HL-60/S4 treated with phorbol 12-myristate 13-acetate at 8.2 ng/mL for 4 days and 3 days (cell line): ENCODE data around the gene KRT17.
"Not testable (repeated sequence)": the region's sequence is repeated elsewhere in the genome, so short reads cannot be mapped to it uniquely, and the experiment has no call there.

Experiments used
- in situ Hi-C: fragments of 300-500 bp; cut with MboI; formaldehyde crosslinking; loops from 2 replicates; pipeline ENCODE4 v1.15.0; 2022; ENCODE audit warnings: low sequenced_read_pairs

The KRT17 gene

DNA sequence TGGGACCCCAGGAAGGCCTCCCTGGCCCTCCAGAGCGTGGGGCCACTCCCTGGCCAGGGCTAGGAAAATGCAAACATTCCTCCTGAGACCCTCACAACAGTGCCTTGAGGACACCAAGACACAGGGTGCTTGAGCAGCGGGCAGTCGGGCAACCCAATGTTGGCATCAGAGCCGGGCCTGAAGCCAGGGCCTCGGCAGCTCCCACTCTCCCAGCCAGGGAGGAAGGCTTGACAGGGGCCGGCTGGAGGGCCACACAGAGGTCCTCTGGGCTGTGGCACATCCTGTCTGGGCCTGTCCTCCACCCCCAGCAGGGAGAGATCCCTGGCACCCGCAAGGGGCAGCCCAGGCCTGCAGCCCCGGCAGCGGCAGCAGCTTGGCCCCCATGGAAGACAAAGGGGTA, 12.3 kb upstream of the KRT17 start:
- in situ Hi-C loops = no loop called here

DNA sequence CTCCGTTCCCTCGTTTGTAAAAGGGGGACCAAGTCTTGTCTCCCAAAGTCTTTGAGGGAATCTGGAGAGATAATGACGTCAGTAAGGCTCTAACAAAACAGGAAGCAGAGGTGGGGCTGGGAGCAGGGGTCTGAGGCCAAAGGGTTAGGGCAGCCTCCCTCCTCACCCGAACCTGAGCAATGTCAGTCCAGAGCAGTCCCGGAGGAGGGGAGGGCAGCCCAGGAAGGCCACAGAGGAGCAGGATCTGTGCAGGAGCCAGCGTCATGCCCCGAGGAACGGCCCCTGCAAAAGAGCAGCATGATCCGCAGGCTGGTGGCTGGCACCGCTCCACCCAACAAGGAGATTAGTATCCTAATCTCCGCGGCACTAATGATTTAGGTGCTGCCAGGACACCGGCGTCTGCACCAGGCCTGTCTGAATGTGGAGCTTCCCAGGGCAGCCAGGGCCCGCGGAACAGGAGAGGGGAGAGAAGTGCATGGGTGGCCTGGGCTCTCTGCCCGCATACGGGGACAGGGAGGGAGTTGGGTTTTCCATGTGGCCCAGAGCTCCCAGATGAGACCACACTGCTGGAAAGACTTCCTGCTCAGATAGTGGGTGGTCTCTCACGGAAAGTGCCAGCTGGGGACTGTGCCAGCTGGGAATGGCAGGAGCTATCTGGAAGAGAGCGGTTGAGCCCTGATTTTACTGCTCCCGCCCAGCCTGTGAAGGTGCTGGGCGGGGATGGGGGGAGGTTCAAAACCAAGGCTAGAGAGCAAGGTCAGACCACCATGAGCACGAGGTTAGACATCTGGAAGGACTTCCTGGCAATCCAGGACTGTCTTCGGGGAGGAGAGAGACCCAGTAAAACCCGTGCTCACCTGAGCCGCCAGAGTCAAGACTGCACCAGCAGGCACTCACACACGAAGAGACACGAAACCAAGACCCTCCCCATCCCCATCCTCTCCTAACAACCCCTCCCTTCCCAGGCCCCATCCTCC, 11.0 kb upstream of the KRT17 start:
- in situ Hi-C loops = no loop called here

DNA sequence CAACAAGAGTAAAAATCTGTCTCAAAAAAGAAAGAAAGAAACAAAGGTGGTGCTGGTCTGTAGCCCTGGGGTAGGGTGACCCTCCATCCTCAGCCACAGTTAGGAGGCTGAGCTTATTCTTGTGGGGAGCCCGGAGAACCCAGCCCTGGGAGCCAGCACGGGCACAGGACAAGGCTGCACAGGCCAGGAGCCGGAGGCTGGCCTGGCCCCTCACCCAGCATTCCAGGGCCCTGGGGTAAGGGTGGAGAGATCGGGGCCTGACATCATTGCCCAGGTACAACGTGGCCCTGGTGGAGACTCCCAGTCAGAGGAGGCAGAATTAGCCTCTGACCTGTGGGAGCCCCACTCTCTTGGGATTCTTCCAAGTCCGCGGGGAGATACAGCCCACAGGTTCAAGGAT, 10.3 kb upstream of the KRT17 start:
- in situ Hi-C loops = no loop called here

DNA sequence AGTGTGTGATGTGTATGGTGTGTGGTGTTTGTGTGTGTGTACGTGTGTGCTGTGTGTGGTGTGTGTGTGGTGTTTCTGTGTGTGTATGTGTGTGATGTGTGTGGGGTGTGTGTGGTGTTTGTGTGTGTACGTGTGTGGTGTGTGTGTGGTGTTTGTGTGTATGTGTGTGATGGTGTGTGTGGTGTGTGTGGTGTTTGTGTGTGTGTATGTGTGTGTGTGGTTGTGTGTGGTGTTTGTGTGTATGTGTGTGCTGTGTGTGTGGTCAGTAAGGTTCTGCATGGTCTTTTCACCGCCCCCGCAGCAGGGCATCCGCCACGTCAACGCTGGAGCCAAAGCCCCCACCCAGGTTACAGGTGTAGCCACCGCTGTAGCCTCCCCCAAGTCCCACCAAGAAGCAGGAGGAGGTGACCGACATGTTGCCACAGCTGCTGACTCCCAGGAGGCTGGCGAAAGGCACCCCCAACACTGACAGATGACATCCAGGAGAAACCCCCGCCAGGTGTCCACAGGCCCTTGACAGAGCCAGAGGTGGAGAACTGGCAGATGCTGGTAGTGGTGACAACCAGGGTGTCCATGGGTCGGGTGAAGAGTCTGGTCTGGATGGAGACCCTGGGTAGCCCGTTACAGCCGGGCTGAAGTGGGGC, 9.3 kb upstream of the KRT17 start:
- in situ Hi-C loops = no loop called here

DNA sequence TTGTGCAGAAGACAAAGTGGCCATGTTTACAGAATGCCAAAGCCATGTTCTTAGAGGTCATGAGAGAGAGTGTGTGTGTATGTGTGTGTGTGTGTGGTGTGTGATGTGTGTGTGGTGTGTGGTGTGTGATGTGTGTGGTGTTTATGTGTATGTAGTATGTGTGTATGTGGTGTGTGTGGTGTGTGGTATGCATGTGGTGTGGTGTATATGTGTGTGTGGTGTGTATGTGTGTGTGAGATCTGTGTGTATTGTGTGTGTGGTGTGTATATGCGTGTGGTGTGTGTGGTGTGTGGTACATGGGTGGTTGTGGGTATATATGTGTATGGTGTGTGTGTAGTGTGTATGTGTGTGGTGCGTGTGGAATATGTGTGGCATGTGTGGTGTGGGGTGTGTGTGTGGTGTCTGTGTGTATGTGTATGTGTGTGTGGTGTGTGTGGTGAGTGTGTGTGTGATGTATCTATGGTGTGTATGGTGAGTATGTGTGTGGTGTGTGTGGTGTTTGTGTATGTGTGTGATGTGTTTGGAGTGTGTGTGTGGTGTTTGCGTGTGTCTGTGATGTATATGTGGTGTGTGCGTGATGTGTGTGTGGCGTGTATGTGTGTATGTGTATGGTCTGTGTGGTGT, 8.2 kb upstream of the KRT17 start:
- in situ Hi-C loops = no loop called here

DNA sequence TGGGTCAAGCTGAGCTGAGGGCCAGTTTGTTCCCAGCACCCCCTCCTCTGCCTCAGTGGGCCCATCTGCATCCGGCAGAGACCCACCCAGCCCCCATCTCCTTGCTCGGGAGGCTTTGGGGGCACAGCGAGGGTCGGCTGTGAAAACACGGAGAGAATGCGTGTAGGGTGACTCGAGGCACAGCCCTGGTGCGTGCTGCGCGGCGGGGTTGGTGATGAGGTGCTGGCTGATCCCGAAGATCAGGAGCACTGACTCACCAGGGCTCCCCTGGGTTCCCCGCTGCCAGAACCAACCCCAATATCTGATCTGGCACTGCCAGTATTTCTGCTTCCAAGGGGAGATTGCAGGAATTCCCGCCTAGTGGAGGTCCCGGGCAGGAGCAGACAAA, 7.5 kb upstream of the KRT17 start:
- in situ Hi-C loops = no loop called here

DNA sequence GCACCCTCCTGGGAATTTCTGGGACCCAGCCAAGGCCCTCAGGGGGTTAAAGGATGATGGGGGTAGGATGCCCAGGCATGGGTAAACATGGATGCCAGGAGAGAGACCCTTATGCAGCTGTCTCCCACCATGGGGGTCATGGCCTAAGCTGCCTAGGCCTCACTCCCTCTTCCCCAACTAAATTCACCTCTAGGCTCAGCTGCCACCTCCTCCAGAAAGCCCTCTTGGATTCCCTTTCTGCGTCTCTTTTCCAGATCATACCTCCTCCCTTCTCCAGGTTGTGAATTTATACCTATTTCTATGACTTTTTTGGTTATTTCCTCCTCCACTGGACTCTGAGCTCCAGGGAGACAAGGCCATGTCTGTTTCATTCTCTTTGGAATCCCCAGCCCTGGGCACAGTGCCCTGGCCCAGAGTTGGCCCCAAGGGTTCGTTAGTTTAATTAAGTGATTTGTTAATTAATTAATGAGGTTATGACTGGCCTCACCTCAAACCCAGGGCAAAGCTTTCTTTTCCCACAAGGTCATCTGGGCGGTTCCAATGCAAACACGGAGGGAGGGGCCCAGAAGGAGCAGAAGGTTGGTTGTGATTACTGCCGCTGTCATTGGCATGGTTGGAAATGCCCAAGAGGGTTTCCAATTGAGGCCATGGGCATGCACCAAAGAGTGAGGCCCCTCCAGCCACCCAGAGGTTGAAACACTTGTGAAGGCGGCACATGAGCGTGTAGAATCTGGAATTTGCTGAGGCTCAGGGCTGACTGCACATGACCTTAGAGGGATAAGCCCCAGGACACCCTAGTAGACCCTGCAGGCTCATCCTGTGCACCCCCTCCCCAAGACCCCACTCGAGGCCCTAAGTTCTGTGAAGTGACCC, 6.9 kb upstream of the KRT17 start:
- in situ Hi-C loops = no loop called here

DNA sequence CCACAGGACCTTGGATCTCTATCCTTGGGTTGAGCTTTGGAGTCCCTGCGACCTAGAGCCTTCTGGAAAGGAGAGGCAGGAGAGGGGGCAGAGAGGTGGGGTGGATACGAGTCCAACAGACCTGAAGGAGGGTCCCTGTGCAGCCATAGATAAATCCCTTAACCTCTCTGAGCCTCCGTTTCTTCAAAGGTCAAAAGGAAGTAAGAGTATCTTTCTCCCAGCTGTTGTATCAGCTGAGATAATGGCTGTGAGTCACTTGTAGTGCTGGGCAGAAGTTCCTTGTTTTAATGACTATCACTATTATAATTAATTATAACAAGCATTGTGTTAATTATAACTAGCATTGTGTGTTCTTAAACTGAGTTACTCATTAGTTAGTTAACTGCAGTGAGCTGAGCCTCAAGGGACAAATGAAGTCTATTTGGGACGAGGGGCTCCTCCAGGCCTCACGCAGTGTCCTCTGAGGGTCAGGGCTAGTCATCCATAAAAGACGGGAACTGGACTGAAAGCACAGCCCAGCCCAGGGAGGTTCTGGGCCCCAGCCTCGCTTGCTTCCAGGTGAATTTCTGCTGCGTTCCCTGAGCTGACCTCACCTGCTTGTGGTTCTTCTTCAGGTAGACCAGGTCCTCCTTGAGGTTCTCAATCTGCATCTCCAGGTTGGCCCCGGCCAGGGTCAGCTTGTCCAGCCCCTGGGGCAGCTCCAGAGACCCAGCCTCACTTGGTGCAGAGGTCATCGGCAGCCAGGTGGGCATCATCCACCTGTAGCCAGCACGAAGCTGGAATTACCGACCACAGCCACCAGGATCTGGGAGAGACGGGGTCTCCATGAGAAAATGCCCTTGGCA, 5.7 kb upstream of the KRT17 start:
- in situ Hi-C loops = no loop called here

DNA sequence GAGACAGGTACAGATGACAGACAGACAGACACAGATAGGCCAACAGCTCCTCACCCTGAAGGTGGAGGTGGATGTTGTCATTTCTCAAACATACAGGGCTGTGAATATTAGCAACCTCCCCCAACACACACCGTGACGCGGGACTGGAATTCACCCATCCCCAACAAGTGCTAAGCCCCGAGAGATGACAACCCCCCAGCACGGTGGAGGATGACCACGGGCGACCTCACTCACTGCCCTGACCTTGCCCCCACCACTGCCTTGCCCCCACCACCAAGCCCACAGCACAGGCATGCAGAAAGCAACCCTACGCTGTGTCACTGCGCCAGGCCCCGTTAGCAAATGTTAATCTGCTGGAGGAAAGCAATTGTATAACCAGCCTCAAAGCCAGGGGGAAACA, 4.9 kb upstream of the KRT17 start:
- in situ Hi-C loops = no loop called here

DNA sequence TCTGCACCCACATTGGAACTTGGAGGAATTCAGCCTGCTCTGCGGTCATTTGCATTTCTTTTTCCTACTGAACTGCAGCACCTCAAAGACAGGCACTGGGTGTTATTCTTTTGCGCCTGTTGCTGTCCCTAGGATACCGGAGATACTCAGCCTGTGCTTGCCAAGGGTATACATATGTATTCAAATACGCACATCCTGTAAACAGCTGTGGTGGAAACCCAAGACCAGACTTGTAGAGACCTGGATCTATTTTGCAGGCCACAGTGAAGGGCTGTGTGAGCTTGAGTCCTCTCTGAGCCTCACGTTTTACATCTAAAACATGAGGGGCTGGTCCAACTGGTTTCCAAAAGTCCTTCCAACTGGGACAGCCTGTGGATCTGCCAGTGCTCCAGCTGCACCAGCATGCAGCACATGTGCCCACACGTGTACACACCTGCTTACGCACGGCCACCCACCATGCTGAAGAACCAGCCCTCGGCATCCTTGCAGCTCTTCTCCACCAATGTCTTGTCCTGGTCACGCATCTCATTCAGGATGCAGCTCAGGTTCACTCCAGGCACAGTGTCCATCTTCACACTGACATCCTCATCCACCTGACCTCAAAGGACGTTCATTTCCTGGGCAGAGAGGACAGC, 4.4 kb upstream of the KRT17 start:
- in situ Hi-C loops = not testable (repeated sequence)

DNA sequence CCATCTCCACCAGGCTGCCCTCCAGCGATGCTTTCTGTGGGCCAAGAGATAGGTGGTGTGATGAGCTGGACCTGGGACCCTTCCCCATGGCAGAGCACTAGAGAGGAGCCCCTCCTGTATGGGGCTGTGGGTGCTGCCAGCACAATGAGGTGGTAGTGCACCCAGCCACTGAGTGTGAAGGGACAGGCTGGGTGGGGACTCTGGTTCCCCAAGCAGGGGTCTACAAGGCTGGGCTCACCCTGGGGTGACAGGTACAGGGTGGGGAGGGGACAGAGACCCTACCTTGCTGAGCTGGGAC, 3.6 kb upstream of the KRT17 start:
- in situ Hi-C loops = not testable (repeated sequence)

DNA sequence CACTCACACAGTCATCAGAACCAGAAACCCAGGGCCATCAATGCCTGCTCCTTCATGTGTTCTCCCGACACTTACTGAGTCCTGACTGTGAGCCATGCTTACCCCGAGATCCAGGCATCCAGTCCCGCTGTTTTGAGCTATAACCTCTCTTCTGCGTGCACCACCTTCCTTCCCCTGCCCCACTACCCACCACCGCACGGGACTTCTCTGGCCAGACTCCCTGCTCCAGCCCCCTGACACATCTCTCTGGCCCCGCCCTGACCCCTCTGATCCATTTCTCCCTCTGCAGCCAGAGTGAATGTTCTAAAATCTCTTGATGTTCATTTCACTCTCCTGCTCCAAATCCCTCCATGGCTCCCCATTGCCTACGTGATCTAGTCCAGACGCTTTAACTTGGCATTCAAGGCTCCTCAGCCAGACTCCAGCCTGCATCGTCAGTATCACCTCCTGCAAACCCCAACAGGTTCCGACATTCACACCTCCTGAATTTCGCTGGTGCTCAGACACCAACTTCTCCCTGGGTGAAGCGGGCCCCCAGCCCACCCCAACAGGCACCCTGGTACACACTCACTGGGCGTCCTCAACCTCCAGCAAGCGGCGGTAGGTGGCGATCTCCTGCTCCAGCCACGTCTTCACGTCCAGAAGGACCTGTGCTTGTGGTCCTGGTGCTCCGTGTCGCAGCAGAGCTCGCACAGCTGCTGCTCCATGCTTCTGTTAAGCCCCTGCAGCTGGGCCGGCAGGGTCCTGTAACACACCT, 3.1 kb upstream of the KRT17 start:
- in situ Hi-C loops = no loop called here

DNA sequence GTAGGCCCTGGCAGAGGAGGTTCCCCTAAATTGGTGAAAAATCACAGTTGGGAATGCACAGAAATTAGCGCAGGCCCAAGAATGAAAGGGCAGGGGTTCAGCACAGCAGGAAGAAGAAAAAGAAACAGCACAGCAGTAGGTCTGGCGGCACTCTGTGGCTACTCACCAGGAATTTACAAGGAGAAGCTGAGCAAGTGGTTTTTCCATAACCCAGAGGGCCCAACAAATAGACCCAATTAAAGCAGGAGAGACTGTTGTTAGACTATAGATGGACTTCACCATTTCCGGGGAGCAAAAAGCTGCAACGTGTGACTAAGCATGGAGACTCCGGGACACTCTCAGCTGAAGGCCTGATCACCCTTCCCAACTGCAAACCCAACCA, 2.5 kb upstream of the KRT17 start:
- in situ Hi-C loops = not testable (repeated sequence)

DNA sequence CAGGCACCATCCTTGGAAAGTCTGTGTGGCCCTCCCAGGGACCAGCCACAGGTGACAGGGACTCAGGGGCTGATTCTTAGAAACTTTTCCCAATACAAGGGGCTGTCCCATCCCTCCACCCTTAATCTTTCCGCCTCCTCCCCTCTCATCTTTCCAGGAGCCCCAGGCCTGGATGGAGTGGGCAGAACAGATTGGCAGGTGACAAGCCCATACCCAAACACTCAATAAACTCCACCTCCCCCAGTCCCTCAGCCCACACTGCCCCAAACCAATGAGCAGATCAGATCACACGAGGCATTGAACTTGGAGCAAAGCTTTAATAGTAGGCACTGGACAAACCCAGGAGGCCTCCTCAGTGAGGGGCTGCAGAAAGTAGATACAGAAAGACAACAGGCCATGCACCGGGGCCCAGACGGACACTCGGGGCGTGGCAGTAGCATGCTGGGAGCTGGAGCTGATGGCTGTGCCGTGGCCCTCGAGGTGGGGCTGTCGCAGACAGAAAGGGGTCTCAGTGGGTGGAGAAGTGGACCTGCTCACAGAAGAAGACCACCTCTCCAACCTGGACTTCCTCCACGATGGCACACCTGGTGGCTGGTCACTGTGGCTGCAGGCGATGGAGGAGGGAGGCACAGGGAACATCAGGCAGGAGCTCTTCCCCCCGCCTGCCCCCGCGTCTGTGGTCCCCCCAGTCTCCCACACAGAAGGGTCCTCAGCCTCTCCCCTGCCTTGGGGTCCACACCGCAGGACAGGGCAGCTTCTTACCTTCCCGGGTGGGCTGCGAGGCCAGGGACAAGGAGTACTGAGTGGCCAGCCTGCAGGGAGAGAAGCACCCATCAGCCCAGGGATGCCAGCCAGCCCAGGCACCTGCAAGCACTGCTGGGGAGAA, 1.9 kb upstream of the KRT17 start:
- in situ Hi-C loops = not testable (repeated sequence)

DNA sequence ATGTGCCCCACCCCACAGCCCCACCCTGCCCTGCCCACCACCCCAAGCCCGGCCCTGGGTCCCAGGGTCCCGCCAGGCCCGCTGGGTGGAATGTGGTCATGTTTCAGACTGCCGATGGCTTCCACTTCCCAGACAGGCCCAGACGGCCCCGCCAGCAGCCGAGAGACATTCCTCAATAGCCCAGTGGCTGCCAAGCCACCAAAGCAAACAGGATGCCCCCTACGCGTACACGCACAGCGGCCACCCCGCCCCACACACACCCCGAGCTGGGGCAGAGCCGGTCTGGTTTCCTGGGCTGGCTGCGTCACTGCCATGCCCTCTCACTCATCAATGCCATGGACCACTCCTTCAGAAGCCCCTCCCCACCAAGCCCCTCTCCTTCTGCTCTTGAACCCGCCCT, 1.2 kb upstream of the KRT17 start:
- in situ Hi-C loops = no loop called here

DNA sequence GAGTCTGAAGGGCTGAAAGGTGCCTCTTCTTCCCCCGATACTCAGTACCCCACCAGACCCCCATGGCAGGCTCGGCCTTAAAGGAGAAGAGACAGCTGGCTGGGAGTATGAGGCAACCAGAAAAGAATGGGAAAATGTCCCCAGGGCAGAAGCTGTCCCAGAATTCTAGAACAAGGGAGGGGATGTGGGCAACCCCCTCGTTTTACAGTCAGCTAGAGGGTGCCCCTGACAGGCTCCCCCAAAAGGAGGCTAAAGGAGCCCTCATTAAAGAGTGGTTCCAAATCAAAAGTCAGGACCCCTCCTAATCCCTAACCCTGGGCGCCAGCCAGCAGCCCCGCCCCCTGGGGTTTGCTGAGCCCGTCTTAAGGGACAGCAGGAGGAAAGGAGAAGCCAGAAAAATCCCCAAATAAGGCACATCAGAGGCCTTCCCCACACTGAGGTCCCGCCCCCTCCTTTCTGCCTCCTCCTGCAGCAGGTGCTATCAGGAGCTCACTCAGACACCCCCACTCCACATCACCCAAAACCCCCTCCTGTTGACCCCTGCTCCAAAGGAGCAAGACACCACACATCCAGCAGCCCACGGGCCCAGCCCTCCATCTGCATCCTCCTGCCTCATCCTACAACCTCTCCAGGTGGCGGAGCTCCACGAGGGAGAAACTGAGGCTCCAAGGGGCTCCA, 1.1 kb downstream of the KRT17 start:
- in situ Hi-C loops = not testable (repeated sequence)

DNA sequence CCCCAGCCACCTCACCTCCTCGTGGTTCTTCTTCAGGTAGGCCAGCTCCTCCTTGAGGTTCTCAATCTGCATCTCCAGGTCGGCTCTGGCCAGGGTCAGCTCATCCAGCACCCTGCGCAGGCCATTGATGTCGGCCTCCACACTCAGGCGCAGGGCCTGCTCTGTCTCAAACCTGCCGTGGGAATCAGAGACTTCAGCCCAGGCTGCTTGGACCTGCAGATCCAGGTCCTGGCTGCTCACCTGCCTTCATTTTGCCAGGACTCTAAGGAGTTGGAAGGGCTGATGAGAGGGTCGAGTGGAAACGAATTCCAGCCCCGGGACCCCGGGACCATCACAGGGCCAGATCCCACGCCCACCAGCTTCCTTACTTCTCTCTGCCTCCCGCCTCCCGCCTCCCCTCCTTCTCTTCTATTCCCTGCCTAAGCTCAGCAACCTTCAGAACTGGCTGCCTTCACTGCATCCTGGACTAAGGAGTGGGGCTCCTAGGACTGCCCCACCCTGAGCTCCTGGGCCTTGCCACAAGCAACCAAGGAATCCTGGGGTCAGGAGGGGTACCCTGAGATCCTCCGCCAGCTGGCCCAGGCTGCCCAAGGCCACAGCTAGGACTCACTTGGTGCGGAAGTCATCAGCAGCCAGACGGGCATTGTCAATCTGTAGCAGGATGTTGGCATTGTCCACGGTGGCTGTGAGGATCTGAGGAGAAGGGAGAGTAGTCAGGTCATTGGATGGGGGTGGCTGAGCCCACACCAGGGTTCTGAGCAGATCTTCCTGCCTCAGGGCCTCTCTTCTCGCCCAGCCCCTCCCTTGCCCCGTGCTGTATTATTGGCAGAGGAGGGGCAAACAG, 1.8 kb downstream of the KRT17 start:
- in situ Hi-C loops = not testable (repeated sequence)
